DOHH2 (cell line): ENCODE results near the gene CENPN.

Experiments used
- H3F3A ChIP-seq: fragments of 200-600 bp; sonication (generic), shearing (Covaris generic); 2 replicates; pipeline ENCODE4 v1.6.0; 2016; ENCODE audit warnings: antibody characterized with exemption, mild to moderate bottlenecking; ENCODE audit not compliant: control insufficient read depth, insufficient read depth
- H3K27ac ChIP-seq: fragments of 200-600 bp; sonication (generic); 2 replicates; pipeline ENCODE4 v1.5.1; 2014; ENCODE audit warnings: low read depth, mild to moderate bottlenecking, low read length, moderate library complexity
- H3K27me3 ChIP-seq: fragments of 200-600 bp; sonication (generic); 2 replicates; pipeline ENCODE4 v1.6.1; 2014; ENCODE audit warnings: mild to moderate bottlenecking, low read length, mixed read lengths; ENCODE audit not compliant: control insufficient read depth
- H3K36me3 ChIP-seq: fragments of 200-600 bp; sonication (generic); 2 replicates; pipeline ENCODE4 v1.6.1; 2014; ENCODE audit warnings: mild to moderate bottlenecking, low read length, moderate library complexity, mixed read lengths; ENCODE audit not compliant: control insufficient read depth
- H3K4me1 ChIP-seq: fragments of 200-600 bp; sonication (generic); 2 replicates; pipeline ENCODE4 v1.6.1; 2014; ENCODE audit warnings: mild to moderate bottlenecking, low read length, mixed read lengths; ENCODE audit not compliant: control insufficient read depth
- H3K4me2 ChIP-seq: fragments of 200-600 bp; sonication (generic); 2 replicates; pipeline ENCODE4 v1.6.0; 2014; ENCODE audit warnings: mild to moderate bottlenecking, low read length, moderate library complexity
- H3K4me3 ChIP-seq: fragments of 200-600 bp; sonication (generic); 2 replicates; pipeline ENCODE4 v1.5.1; 2014; ENCODE audit warnings: mild to moderate bottlenecking, low read length, mixed read lengths
- H3K79me2 ChIP-seq: fragments of 200-600 bp; sonication (generic); 2 replicates; pipeline ENCODE4 v1.6.1; 2014; ENCODE audit warnings: mild to moderate bottlenecking, low read length, mixed read lengths; ENCODE audit not compliant: control insufficient read depth
- H3K9me2 ChIP-seq: fragments of 200-600 bp; sonication (generic); replicated peaks from 2 replicates; pipeline ENCODE4 v1.6.1; 2014; ENCODE audit warnings: mild to moderate bottlenecking, low read length, mixed read lengths; ENCODE audit not compliant: control insufficient read depth
- H3K9me3 ChIP-seq: fragments of 200-600 bp; sonication (generic); 2 replicates; pipeline ENCODE4 v1.6.1; 2014; ENCODE audit warnings: antibody characterized with exemption, low read length, mixed read lengths; ENCODE audit not compliant: control insufficient read depth, insufficient read depth
- H4K20me1 ChIP-seq: fragments of 200-600 bp; sonication (generic); 2 replicates; pipeline ENCODE4 v1.6.0; 2014; ENCODE audit warnings: low read depth, mild to moderate bottlenecking, antibody characterized with exemption, low read length, moderate library complexity; ENCODE audit not compliant: control insufficient read depth, insufficient read depth
- EZH2phosphoT487 ChIP-seq: fragments of 200-600 bp; sonication (generic); IDR thresholded peaks from 2 replicates; pipeline ENCODE4 v1.6.1; 2017; ENCODE audit warnings: borderline replicate concordance, mild to moderate bottlenecking, antibody characterized with exemption, low read length, moderate library complexity, mixed read lengths
- TF ChIP-seq, protein P1 (sequence below): fragments of 200-600 bp; sonication (generic); IDR thresholded peaks from one replicate; pipeline ENCODE4 v1.5.1; 2014; ENCODE audit warnings: antibody characterized with exemption, mild to moderate bottlenecking, low read depth, low read length; ENCODE audit not compliant: poor library complexity, severe bottlenecking

Gene CENPN

DNA sequence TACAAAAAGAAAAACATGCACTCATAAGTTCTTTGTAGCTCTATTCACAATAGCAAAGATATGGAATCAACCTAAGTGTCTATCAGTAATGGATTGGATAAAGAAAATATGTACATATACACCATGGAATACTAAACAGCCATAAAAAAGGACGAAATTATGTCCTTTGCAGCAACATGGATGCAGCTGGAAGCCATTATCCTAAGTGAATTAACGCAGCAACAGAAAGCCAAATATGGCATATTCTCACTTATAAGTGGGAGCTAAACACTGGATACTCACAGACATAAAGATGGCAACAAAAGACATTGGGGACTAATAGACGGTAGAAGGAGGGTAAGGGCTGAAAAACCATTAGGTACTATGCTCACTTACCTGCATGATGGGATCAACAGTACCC lies 6.1 kb upstream of the CENPN start:
- no peak overlapping the region; the same call in 1 of the 2 replicates for H3K4me2 ChIP-seq
- peaks cover 61% of the 10 kb centered on the region for H3K4me1 ChIP-seq
- peaks cover 100% of the 10 kb centered on the region for H3K79me2 ChIP-seq
- no peaks in the 10 kb centered on the region for H3K9me3 ChIP-seq
- H3K27me3 ChIP-seq, result no peaks in the 10 kb centered on the region
- H3K36me3 ChIP-seq, result peaks cover 26% of the 10 kb centered on the region
- H3K9me2 ChIP-seq, result no peaks in the 10 kb centered on the region
- H3F3A ChIP-seq, result peaks cover 13% of the 10 kb centered on the region
- H3K27ac ChIP-seq, result no peak overlapping the region
- peaks cover 27% of the 10 kb centered on the region for H4K20me1 ChIP-seq
- H3K4me3 ChIP-seq, result no peak overlapping the region
- no peak for TF ChIP-seq EZH2phosphoT487
- TF ChIP-seq, protein P1, sequence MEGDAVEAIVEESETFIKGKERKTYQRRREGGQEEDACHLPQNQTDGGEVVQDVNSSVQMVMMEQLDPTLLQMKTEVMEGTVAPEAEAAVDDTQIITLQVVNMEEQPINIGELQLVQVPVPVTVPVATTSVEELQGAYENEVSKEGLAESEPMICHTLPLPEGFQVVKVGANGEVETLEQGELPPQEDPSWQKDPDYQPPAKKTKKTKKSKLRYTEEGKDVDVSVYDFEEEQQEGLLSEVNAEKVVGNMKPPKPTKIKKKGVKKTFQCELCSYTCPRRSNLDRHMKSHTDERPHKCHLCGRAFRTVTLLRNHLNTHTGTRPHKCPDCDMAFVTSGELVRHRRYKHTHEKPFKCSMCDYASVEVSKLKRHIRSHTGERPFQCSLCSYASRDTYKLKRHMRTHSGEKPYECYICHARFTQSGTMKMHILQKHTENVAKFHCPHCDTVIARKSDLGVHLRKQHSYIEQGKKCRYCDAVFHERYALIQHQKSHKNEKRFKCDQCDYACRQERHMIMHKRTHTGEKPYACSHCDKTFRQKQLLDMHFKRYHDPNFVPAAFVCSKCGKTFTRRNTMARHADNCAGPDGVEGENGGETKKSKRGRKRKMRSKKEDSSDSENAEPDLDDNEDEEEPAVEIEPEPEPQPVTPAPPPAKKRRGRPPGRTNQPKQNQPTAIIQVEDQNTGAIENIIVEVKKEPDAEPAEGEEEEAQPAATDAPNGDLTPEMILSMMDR, result no peak

DNA sequence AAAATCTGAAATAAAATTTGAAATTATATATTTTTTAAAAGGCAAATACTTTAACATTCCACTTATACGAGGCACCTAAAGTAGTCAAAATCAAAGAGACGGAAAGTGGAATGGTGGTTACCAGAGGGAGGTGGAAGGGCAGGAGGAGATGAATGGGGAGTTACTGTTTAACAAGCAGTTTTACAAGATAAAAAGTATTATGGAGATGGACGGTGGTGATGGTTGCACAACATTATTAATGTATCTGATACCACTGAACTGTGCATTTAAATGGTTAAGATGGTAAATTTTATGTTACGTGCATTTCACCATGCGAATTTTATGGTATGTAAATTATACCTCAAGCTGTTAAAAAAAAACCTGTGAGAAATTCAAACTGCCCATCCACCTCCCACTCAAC lies 5.7 kb upstream of the CENPN start:
- Histone ChIP-seq H3K36me3 (peaks cover 23% of the 10 kb centered on the region), H3K79me2 (peaks cover 100% of the 10 kb centered on the region), H3K4me3 (no peak overlapping the region), H4K20me1 (peaks cover 29% of the 10 kb centered on the region), H3K9me2 (no peaks in the 10 kb centered on the region), H3K4me1 (peaks cover 57% of the 10 kb centered on the region), H3K9me3 (no peaks in the 10 kb centered on the region), H3K4me2 (no peak overlapping the region), H3K27ac (no peak overlapping the region), H3F3A (peaks cover 10% of the 10 kb centered on the region), H3K27me3 (no peaks in the 10 kb centered on the region)
- no peak for TF ChIP-seq EZH2phosphoT487
- TF ChIP-seq, protein P1, result no peak

DNA sequence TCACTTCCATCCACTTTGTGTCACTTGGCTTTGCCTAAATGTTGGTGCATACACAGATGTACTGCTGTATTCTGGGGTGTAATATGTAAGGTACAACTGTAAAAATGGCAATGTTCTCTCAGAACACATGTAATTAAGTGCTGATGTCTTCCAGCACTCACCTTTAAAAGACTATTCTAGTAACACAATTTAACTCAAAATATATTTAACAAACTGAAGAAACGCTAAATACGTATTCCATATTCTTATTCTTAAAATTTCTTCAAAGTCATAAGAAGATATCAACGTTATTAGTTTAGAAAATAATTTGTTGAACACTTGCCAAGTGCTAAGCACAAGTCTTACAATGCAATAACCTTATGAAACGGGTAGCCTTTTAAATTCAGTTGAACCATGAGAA lies 4.0 kb upstream of the CENPN start:
- H3K79me2 ChIP-seq, result peaks cover 92% of the 10 kb centered on the region
- H3F3A ChIP-seq, result peaks cover 5% of the 10 kb centered on the region; the same call in 1 of the 2 replicates
- H3K27me3 ChIP-seq, result no peaks in the 10 kb centered on the region
- peaks cover 21% of the 10 kb centered on the region for H3K36me3 ChIP-seq
- H3K4me2 ChIP-seq, result no peak overlapping the region
- H3K4me1 ChIP-seq, result peaks cover 41% of the 10 kb centered on the region
- H3K9me3 ChIP-seq, result no peaks in the 10 kb centered on the region
- H4K20me1 ChIP-seq, result peaks cover 29% of the 10 kb centered on the region
- H3K27ac ChIP-seq, result no peak overlapping the region
- H3K4me3 ChIP-seq, result no peak overlapping the region
- H3K9me2 ChIP-seq, result no peaks in the 10 kb centered on the region
- no peak for TF ChIP-seq EZH2phosphoT487
- TF ChIP-seq, protein P1, result no peak
